Gastrocnemius medialis (tissue), 4 donors: ENCODE data around the gene MAD1L1. TPM values are rescaled to one million over a fixed set of nuclear protein-coding genes. Genes with fewer than 3 reads are reported as not detected.

Experiments
- ATAC-seq, 2 donors: fragments of 150-250 bp; one replicate each; pipeline ENCODE4 v1.9.1; 2016
- DNase-seq, 2 donors: peaks; one replicate each; pipeline ENCODE4 v3.0.0-alpha.2; 2019
- H3K27ac ChIP-seq, 4 donors: fragments of 200-600 bp; sonication (generic); 1 replicate in 1 of 4; 2 replicates in 3 of 4; pipeline ENCODE4 v1.5.1; 2016 to 2018; ENCODE audit warnings: mild to moderate bottlenecking in 2 of 4, moderate library complexity in 1 of 4
- H3K27me3 ChIP-seq, 3 donors: fragments of 200-600 bp; sonication (generic) in 2 of 3; 1 replicate in 1 of 3; 2 replicates in 2 of 3; pipeline versions ENCODE4 v1.5.1 to v1.6.0; 2016 to 2019; ENCODE audit warnings: mild to moderate bottlenecking in 1 of 3, moderate library complexity in 1 of 3
- H3K36me3 ChIP-seq, 2 donors: fragments of 200-600 bp; sonication (generic) in 1 of 2; one replicate each; pipeline ENCODE4 v1.5.1; 2017 to 2018
- H3K4me1 ChIP-seq, 2 donors: fragments of 200-600 bp; sonication (generic) in 1 of 2; one replicate each; pipeline ENCODE4 v1.5.1; 2016 to 2017; ENCODE audit warnings: mild to moderate bottlenecking in 2 of 2
- H3K4me3 ChIP-seq, 4 donors: fragments of 200-600 bp; sonication (generic) in 3 of 4; 1 replicate in 1 of 4; 2 replicates in 3 of 4; pipeline ENCODE4 v1.5.1; 2016 to 2019; ENCODE audit warnings: mild to moderate bottlenecking in 2 of 4
- H3K9me3 ChIP-seq, 3 donors: fragments of 200-600 bp; sonication (generic) in 2 of 3; 1 replicate in 1 of 3; 2 replicates in 2 of 3; pipeline ENCODE4 v1.5.1; 2016 to 2019
- POLR2A ChIP-seq, 2 donors: fragments of 450-650 bp; IDR thresholded peaks; one replicate each; pipeline ENCODE4 v1.6.1; 2017; ENCODE audit warnings: antibody characterized with exemption in 2 of 2, mild to moderate bottlenecking in 2 of 2, moderate library complexity in 2 of 2
- in situ Hi-C, 4 donors: fragments of 200-750 bp; cut with MboI; loops; one replicate each; pipeline versions ENCODE4 v1.15.0 to v1.8.0; 2017; ENCODE audit warnings: low sequenced_read_pairs in 4 of 4
- intact Hi-C: fragments of 100-400 bp; cut with DNase I; formaldehyde crosslinking; loops from one replicate; pipeline ENCODE4 v1.15.1; 2023; ENCODE audit warnings: low total_unique reads
- total RNA-seq, 4 donors: library from RNA; depleted of rRNA; stranded (reverse); fragments of >200 nt; gene quantifications; one replicate each; pipeline versions ENCODE4 v1.1.0 to v1.2.3, GENCODE V29; 2016
- TF ChIP-seq, protein P1 (sequence below), 5 experiments: fragments of 450-650 bp in 3 of 5; fragments of 200-600 bp in 2 of 5; sonication (generic) in 2 of 5; IDR thresholded peaks in 4 of 5; conservative IDR thresholded peaks in 1 of 5; 1 replicate in 4 of 5; 2 replicates in 1 of 5; pipeline ENCODE4 v1.5.1; 2016 to 2019; ENCODE audit warnings: antibody characterized with exemption in 5 of 5, mild to moderate bottlenecking in 3 of 5, moderate library complexity in 3 of 5

Gene MAD1L1
- total RNA-seq, 4 donors from 2014 or later, result 19.7 to 32.4 (median 22.7) TPM

DNA sequence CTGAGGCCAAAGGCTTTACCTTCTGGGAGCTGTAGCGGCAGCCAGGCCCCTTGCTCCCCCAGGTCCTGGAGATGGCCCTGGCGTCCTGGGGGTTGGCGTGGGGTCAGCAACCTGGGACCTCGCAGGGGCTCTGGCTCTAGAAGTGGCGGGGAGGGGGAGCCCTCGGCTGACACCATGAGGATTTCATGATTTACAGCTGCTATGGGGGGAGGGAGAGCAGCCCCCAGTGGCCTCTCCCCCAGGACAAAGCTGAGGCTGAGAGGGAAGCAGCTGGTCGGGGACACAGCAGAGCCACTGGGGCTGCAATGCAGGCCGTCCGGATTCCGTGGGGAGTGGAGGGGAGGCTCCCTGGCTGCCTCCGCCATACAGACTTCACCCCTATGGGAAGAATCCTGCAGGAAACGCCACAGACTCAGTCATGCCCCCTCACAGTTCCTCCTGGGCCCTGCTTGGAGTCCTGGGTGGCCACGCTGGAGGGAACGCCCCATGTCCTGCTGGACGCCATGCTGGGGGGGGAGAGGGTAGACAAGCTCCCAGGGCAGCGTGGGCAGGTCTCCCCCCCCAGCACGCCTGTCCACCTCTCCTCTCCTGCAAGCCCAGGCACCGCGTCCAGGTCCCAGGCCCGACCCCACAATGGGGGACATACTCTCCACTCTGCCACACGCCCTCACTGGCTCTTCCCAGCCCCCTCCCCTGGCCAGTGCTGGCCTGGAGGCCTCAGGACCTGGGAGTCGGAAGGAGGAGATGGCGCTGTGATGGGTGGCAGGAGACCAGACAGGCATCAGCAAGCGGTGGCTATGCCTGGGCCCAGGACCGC lies 319.1 kb downstream of the MAD1L1 start:
- in situ Hi-C loops (no loop called here), intact Hi-C loops (no loop called here)
- Histone ChIP-seq H3K27ac (peak overlapping the region in 3 of 4 donors; percentile 16 to 51 (median 41)), H3K4me3 (no peak overlapping the region), H3K4me1 (peaks cover 0 to 10% of the 10 kb centered on the region in 2 donors), H3K9me3 (no peaks in the 10 kb centered on the region), H3K36me3 (no peaks in the 10 kb centered on the region), H3K27me3 (no peaks in the 10 kb centered on the region)
- DNase-seq (no peak), ATAC-seq (no peak)
- TF ChIP-seq POLR2A (IDR thresholded peaks at IDR 0.05), result no peak
- TF ChIP-seq, protein P1, sequence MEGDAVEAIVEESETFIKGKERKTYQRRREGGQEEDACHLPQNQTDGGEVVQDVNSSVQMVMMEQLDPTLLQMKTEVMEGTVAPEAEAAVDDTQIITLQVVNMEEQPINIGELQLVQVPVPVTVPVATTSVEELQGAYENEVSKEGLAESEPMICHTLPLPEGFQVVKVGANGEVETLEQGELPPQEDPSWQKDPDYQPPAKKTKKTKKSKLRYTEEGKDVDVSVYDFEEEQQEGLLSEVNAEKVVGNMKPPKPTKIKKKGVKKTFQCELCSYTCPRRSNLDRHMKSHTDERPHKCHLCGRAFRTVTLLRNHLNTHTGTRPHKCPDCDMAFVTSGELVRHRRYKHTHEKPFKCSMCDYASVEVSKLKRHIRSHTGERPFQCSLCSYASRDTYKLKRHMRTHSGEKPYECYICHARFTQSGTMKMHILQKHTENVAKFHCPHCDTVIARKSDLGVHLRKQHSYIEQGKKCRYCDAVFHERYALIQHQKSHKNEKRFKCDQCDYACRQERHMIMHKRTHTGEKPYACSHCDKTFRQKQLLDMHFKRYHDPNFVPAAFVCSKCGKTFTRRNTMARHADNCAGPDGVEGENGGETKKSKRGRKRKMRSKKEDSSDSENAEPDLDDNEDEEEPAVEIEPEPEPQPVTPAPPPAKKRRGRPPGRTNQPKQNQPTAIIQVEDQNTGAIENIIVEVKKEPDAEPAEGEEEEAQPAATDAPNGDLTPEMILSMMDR (IDR thresholded peaks at IDR 0.05 in 4 of 5, conservative IDR thresholded peaks at IDR 0.05 in 1 of 5), result no peak

DNA sequence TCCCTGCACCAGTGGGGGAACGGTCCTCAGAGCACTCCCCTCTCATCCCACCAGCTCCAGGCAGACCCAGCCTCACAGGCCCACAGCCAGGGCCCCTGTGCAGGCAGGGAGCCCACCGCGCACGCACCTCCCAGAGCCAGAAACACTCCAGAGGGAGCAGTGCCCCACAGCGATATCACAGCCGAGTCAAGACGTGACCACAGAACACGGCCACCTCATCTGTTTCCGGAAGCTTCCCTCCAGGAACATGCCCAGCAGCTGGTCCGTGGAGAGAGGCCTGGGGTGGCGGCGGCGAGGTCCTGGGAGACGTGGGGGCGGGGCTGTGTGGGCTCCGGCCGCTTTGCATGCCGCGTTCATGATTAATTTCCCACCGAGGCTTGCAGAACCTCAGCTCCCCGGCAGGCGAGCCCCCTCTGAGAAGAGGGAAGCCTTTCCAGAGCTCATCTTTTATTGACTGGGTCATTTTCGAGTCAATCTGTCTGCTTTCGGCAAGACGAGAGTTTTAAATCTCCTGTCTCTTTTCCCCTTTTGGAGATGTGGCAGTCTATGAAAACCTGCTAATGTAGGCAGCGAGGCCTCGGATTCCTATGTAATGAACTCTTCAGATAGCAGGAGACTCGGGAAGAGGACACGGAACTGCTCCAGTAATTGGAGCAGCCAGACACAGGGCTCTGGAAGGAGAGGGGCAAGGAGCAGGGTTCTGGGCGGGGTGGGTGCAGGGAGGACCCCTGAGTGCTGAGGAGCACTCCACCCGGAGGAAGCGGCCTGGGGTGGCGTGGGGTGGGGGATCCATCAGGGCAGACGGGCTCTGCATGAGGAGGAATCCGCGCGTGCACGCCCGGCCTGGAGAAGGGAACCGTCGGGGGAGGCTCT lies 319.9 kb downstream of the MAD1L1 start:
- DNase-seq (no peak), ATAC-seq (no peak)
- intact Hi-C loops, result no loop called here

DNA sequence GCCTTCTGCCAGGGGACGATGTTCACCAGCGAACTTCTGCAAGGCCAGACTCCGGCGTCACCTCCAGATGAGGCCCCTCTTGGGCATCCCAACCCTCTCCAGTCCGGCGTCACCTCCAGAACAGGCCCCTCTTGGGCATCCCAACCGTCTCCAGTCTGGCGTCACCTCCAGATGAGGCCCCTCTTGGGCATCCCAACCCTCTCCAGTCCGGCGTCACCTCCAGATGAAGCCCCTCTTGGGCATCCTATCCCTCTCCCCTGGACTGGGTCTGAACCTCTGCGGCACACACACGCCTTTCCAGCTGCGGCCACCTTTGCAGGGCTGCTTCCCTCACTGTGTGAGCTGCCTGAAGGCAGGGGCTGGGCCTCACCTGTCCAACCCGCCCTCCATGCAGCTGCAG lies 321.2 kb downstream of the MAD1L1 start:
- Histone ChIP-seq H3K4me1 (no peaks in the 10 kb centered on the region), H3K4me3 (no peak overlapping the region), H3K27me3 (no peaks in the 10 kb centered on the region), H3K36me3 (no peaks in the 10 kb centered on the region), H3K27ac (no peak overlapping the region), H3K9me3 (no peaks in the 10 kb centered on the region)
- TF ChIP-seq, protein P1 (IDR thresholded peaks at IDR 0.05 in 4 of 5, conservative IDR thresholded peaks at IDR 0.05 in 1 of 5), result no peak
- TF ChIP-seq POLR2A (IDR thresholded peaks at IDR 0.05), result no peak
- ATAC-seq (no peak), DNase-seq (no peak)
- in situ Hi-C loops (no loop called here), intact Hi-C loops (no loop called here)

More for the DNA sequence above, 319.9 kb downstream of the MAD1L1 start:
- in situ Hi-C loops, result no loop called here
- H3K27ac ChIP-seq, result peak overlapping the region in 1 of 4 donors; percentile 16
- no peaks in the 10 kb centered on the region for H3K9me3 ChIP-seq
- peaks cover 0 to 10% of the 10 kb centered on the region in 2 donors for H3K4me1 ChIP-seq
- H3K27me3 ChIP-seq, result no peaks in the 10 kb centered on the region
- H3K4me3 ChIP-seq, result no peak overlapping the region
- no peak for TF ChIP-seq POLR2A (IDR thresholded peaks at IDR 0.05)
- TF ChIP-seq, protein P1 (IDR thresholded peaks at IDR 0.05 in 4 of 5, conservative IDR thresholded peaks at IDR 0.05 in 1 of 5), result no peak
- no peaks in the 10 kb centered on the region for H3K36me3 ChIP-seq

DNA sequence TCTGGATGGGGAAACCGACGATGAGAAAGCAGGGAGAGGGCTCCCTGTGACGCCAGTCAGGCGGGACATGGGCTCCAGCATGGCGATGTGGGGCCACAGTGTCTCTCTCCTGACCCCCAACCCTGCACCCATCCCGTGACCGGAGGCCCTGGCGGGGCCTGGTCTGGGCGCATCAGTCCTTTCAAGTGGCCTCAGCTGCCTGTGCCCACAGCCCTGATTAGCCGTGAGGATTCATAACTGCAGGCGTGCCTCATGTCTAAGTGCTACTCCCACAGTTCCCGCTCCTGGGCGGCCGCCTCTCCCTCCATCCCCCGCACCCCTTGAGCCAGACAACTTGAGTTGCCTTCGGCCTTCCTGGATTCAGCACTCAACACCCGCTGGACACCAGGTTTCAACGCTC lies 321.9 kb downstream of the MAD1L1 start:
- in situ Hi-C loops (no loop called here), intact Hi-C loops (no loop called here)
- Histone ChIP-seq H3K4me1 (no peaks in the 10 kb centered on the region), H3K27ac (no peak overlapping the region), H3K36me3 (no peaks in the 10 kb centered on the region), H3K9me3 (no peaks in the 10 kb centered on the region), H3K27me3 (no peaks in the 10 kb centered on the region), H3K4me3 (no peak overlapping the region)
- ATAC-seq, result no peak
- no peak for DNase-seq
- TF ChIP-seq, protein P1 (IDR thresholded peaks at IDR 0.05 in 4 of 5, conservative IDR thresholded peaks at IDR 0.05 in 1 of 5), result no peak
- TF ChIP-seq POLR2A (IDR thresholded peaks at IDR 0.05), result no peak
